ENCODE measurements around the gene HMGCS2.

GRCh38 chr1:119791377-119791776 is 22.7 kb upstream of the HMGCS2 start:
- TF ChIP-seq EZH2phosphoT487 (IDR thresholded peaks at IDR 0.05; ENCODE audit: insufficient read depth, low read depth), result no peak
- TF ChIP-seq EZH2 (IDR thresholded peaks at IDR 0.05; ENCODE audit: insufficient read depth, poor library complexity, severe bottlenecking), result no peak
